MM.1S (cell line): ENCODE data around the gene APOA4.

Source experiments
- EZH2 ChIP-seq: fragments of 300-600 bp; sonication (generic); optimal IDR thresholded peaks from 2 replicates; pipeline ENCODE3; 2017; ENCODE audit warnings: low read depth, mild to moderate bottlenecking, antibody characterized with exemption, low read length, mixed read lengths
- TF ChIP-seq, protein P1 (sequence below): fragments of 300-600 bp; sonication (generic); IDR thresholded peaks from 2 replicates; pipeline ENCODE4 v1.5.1; 2016; ENCODE audit warnings: antibody characterized with exemption, low read length, mixed read lengths

GRCh38 chr11:116835042-116835772, 12.1 kb upstream of the APOA4 start:
- TF ChIP-seq, protein P1, sequence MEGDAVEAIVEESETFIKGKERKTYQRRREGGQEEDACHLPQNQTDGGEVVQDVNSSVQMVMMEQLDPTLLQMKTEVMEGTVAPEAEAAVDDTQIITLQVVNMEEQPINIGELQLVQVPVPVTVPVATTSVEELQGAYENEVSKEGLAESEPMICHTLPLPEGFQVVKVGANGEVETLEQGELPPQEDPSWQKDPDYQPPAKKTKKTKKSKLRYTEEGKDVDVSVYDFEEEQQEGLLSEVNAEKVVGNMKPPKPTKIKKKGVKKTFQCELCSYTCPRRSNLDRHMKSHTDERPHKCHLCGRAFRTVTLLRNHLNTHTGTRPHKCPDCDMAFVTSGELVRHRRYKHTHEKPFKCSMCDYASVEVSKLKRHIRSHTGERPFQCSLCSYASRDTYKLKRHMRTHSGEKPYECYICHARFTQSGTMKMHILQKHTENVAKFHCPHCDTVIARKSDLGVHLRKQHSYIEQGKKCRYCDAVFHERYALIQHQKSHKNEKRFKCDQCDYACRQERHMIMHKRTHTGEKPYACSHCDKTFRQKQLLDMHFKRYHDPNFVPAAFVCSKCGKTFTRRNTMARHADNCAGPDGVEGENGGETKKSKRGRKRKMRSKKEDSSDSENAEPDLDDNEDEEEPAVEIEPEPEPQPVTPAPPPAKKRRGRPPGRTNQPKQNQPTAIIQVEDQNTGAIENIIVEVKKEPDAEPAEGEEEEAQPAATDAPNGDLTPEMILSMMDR = no peak
- TF ChIP-seq EZH2 = no peak
